IPS DF 19.7 (cell line): ENCODE results near the gene COL20A1.
"Not testable (repeated sequence)": the region's sequence is repeated elsewhere in the genome, so short reads cannot be mapped to it uniquely, and the experiment has no call there.

Experiments
- DNase-seq: peaks from one replicate; pipeline ENCODE4 v3.0.0-alpha.2; 2013; ENCODE audit warnings: low read depth, low spot score

The COL20A1 gene

DNA sequence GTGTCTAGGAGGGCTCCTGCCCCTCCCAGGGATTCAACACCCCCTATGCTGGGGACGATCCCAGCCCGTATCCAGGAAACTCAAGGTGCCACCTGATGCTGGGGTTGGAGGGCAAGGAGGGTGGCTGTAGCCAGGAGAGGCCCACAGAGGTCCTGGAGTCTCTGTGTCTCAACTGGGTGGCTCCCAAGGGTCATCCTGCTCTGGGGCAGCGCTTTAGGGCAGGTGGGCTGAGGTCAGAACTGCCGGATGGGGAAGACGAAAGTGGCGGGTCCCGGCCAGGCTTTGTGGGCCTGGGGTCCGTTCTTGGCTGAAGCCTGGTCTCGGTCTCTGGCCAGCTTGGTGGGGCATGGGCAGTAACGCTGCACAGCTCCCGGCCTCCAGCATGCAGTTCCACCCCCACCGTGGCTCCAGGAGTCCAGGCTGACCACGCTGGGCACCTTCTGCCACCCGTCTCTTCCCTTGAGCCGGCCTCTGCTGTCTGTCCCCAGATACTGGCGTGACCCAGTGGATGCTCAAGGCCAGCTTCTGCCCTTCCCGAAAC, 2.8 kb upstream of the COL20A1 start:
- DNase-seq: no peak

DNA sequence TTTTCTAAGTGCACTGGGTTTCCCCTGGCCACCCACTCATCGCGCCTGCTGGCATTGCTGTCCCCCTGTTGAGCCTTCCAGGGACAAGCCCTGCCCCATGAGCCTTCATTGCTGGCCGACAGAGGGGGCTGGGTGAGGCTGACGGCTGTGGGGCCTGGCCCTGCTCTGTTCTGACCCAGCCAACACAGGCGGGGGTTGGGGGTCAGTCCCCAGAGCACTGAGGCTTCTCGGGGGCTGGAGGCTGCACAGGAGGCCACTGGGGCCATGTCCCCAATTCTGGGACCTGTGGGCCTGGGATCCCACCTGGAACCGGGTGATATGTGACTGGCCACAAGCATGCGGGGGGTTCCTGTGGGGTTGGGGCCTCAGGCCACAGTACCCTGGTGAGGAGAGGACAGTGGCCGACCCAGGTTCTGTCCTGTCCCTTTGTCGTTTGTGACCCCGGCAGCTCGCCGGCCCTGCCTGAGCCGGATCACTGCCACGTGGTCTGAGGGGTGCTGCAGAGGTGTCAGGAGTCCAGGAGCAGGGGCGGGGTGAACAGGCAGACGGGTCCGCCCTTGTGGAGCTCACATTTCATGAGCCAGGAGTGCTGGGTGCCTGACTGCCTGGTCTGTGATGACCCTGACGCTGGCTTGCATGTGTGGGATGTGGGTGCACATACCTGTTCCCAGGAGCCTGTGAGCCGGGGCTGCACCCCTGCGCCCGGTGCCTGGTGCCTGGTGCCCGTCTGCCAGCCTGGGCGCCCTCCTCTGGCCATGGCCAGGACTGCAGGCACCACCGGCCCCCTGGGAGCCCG, 2.1 kb upstream of the COL20A1 start:
- no peak for DNase-seq

DNA sequence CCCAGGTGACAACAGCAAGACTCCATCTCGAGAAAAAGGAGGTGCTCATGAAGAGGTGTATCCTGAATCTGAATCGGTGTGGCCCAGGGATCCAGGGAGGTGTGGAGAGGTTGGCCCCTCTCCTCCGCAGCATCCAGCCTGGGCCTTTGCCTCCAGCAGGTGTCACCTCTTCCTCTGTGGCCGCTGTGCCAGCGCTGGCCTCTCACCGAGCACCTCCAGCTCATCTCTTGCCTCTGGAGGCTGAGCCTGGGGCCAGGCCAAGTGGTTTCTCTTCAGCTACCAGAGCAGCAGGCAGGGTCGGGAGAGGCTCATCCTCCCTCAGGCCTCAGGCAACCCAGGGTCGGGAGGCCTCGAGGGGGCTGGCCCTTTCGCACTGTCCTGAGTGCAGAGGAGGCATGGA, 1.2 kb upstream of the COL20A1 start:
- no peak for DNase-seq

DNA sequence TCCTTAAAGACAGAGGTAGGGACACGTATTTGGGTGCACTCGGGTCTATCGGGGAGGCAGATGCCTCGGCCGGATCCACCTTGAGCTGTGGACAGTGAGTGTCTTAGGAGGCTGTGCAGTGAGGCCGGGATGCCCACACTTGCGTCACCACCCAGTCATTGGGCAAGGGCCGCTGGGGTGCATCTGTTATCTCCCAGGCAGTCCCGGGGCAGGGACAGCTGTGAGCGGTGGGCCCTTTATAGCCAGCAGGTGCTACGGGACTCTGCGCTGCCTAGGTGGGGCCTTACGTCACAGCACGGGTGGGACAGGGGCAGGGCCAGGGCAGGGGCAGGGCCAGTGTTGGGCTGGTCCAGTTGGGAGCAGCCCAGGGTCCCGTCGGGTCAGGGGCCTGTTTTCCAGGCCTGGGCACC, 689 bp upstream of the COL20A1 start:
- no peak for DNase-seq

DNA sequence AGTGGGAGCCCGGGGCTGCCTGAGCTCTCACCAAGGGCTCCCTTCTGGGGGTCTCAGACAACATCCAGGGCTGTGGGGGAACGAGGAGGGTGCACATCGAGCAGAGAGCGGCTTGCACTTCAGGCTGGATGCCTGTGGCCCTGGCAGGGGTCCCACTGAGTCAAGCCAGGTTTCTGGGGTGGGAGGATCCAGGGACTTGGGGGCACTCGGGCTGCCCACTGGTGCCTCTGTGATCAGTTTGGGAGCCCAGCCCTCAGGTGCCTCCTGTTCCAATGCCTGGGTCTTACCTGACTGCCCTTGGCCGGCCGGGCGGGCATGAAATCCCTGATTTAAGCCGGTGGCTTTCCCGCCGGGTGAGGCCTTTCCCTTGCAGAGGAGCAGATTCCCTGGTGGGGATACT, 470 bp downstream of the COL20A1 start:
- DNase-seq: no peak

DNA sequence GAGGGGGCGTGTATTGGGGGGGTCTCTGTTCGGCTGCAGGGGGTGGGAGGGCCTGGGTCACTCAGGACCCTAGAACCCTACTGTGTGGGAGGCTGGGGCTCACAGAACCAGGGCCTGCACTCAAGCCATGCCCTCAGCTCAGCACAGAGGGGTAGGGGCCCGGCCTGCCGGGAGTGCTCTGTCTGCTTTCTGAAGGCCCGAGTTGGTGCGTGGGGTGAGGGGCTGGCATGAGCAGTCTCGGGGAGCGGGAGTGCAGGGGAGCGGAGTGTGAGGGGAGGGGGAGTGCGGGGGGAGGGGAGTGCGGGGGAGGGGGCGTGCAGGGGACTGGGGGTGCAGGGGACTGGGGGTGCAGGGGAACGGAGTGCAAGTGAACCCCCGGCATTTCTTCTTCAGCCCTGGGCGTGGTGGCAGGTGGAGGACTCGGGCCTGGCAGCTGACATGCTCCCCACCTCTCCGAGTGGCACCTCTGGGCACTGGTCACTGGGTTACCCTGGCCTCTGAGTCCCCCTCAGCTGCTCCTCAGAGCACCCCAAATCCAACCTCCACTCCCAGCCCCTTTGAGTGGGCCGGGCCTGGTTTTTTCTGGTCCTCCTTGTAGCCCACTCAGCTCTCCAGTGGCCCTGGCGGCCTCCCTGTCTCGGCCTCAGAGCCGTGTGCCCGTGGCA, 1.0 kb downstream of the COL20A1 start:
- DNase-seq: no peak

DNA sequence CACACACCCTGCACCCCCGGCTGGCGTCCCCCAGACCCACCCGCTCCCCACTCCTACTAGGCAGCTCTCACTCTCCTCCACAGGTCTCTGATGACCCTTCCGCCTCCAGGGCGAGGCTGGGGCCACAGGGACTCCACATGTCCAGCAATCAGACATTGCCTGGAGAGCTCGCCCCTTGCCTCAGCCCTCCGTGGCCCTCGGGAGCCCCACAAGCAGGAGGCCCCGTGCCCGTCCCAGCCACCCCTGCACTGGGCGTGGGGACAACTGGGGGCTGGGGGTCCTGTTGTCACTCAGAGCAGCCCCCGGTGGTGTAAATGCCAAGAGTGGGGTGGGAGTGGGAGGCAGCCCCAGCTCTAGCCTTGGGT, 1.5 kb downstream of the COL20A1 start:
- DNase-seq: no peak

DNA sequence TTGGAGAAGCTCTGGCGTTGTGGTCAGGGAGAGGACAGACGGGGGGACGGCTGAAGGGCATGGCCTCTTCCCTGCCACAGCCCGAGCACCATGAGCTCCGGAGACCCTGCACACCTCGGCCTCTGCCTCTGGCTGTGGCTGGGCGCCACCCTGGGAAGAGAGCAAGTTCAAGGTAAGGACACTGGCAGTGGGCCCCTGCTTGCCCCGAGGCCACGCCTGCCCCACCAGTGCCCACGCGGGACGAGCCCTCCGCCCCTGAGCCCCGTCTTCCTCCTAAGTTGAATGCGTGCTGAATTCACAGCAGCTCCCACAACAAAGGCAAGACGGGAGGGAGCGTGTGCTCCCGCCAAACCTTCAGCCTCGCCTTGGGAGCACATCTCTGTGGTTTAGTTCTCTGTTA, 2.0 kb downstream of the COL20A1 start:
- DNase-seq: no peak

DNA sequence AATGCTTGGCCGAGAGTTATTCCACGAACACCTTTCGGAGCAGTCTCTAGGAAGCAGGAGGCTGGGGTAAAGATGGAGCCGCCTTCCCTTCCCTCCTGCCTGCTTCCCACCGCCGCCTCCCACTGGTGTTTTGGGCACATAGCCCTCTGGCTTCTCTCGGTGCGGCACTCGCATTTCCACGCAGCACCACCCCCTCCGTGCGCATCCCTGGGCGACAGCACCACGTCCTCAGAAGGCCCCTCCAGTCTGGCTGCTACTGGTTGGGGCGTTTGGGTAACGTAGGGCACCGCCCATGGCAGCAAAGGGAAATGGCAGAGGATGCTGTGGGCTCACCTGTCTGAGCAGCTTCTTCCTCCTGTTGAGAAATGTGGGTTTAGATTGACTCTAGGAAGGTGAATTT, 2.4 kb downstream of the COL20A1 start:
- DNase-seq: no peak

DNA sequence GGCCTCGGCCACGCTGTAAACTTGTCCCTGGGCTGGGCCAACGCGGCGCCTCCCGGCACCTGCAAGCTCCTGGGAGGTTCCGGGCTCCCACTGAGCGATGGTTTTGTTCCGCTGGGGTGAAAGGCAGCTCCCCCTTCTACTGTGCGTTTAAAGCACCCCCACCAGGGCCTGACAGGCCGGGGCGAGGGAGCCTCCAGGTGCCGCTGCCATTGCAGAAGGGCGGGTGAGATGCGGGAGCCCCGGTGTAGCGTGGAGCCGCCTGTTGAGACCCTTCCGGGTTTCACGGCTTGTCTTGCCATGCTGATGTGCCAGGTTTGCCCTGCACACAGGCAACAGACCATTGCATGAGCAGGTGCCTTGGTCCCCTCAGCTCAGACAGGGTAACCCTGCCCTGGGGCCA, 2.9 kb downstream of the COL20A1 start:
- DNase-seq: no peak

DNA sequence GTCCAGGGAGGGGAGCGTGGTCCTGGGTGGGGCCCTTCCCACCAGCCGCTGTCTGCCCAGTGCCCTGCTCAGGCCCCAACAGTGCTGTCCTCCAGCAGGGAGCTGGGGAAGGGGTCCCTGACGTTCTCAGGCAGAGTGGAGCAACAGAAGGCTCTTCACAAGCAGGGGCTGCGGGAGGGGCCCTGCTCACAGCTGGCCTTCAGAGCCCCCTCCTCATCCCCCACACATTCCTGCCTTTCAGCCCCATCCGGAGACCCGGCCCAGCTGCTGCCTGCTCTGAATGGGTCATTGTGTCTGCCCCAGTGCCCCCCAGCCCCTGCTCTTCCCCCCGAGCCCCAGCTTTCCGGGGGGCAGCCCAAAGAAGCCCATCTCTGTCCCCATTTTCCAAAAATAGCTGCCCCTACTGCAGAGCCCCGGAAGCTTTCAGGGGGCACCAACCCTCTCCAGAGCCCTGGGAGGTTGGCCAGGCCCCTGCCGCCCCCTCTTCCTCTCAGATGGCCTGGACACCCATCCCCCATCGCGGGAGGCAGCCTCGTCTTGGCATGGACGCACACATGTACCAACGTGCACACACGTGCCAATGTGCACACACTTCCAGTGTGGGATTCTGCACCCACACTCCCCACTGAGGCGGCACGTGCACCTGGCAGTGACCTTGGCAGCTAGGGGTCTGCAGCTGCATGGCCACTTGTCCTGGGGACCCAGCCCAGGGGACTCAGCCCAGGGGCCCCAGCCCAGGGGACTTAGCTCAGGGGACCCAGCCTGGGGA, 3.7 kb downstream of the COL20A1 start:
- DNase-seq: no peak

DNA sequence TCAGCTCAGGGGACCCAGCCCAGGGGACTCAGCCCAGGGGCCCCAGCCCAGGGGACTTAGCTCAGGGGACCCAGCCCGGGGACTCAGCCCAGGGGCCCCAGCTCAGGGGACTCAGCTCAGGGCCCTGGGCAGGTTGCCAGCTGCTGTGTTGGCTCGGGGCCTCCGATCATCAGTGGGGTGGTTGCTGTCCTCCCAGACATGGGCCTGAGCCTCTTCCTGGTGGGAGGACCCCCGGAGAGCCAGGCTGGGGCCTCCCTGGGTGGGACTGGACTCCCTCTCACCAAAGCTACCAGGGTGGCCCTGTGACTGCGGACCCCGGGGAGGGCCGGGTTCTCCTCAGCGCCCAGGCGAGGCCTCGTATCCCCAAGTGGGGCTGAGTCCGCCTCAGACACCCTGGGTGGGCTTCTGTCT, 4.4 kb downstream of the COL20A1 start:
- DNase-seq: no peak

DNA sequence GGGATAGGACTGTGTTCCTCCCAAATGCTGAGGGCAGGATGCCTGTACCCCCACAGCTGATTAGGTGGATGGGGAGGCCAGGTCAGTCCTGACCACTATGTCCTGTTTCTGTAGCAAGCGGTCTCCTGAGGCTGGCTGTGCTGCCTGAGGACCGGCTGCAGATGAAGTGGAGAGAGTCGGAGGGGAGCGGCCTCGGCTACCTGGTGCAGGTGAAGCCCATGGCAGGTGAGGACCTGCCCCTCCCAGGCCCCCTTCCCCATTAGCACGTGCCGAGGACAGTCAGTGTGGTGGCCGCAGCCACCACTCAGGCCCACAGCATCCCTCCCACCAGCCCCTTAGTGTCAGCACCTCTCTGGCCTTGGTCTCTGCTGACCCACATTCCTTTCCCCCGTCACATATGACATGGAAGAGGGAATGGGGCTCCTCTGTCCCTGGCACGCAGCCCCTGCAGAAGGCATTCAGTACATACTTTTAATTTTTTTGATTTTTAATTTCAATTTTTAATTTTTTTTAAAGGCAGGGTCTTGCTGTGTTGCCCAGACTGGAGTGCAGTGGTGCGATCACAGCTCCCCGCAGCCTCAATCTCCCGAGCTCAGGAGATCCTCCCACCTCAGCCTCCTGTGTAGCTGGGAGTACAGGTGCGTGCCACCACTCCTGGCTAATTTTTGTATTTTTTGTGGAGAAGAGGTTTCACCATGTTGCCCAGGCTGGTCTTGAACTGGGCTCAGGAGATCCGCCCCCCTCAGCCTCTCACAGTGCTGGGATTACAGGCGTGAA, 5.0 kb downstream of the COL20A1 start:
- DNase-seq: no peak

DNA sequence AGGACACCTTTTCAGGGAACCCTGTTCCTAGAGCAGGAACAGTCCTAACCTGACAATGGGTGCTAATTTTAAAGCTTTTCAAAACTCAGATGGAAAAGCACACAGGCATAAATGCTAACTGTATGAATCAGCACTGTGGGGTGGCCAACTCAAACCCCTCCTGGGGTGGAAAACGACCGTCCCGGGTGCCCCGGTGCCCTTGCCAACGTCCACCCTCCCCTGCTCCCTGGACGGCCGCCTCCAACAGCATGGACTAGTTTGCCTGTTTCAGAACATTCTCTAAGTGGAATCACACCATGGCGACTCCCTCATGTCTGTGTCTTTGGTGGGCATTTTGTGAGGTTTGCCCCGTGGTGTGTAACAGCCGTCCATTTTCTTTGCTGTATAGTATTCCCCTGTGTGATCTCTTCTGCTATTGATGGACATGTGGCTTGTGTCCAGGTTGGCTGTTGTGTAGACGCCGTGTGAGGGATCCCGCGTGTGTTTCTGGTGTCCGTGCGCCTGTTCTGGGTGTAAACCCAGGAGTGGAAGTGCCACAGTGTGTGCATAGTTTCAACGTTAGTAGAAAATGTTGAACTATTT, 5.8 kb downstream of the COL20A1 start:
- DNase-seq: no peak

DNA sequence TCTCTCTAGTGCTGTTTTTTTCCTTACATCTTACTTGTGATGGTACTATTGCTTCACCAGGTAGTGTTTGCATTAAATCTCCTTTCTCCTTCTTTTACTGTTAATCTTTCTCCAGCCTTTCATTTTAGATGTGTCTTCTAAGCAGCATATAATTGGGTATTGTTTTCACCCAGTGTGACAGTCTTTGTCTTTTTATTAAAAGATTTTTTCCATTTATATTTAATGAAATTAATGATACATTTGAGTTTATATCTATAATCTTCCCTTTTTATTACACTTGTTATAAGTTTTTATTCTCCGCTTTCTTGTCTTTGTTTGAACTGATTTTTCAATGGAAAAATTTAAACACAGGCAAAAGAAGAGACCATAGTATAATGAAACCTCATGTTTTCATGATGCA, 8.7 kb downstream of the COL20A1 start:
- DNase-seq: no peak

DNA sequence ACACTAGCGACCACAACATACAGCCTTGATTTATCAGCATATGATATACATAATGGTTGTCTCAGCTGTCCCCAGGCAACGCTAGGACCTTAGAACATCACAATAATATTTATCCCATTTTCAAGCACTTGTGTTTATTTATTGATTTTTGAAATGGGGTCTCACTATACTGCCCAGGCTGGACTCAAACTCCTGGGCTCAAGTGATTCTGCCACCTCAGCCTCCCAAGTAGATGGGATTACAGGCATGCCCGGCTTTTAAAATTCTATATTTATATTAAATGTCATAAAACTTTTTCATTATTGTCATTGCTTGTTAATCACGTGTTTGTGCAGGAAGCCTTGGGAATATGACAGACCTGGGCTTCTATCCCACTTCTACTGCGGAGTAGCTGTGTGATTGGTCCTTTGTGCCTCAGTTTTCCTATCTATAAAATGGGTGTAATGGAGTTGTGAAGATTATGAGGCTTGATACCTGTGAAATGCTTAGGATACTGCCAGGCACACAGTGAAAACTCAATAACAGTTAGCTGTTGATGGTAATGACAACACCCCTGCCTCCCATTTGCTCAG, 10.2 kb downstream of the COL20A1 start:
- DNase-seq: no peak

DNA sequence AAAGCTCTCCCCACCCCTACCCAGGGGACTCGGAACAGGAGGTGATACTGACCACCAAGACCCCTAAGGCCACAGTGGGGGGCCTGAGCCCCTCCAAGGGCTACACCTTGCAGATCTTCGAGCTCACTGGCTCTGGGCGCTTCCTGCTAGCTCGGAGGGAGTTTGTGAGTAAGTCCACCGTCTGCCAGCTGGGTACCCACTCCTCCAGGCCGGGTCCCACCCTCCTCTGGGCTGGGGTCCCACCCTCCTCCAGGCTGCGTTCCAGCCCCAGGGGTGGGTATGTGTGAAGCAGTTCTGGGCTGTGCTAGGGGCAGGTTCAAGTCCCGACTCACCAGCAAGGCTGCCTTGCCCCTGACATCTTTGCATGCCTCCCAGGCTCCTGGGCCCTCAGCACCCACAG, 12.4 kb downstream of the COL20A1 start:
- DNase-seq: no peak

DNA sequence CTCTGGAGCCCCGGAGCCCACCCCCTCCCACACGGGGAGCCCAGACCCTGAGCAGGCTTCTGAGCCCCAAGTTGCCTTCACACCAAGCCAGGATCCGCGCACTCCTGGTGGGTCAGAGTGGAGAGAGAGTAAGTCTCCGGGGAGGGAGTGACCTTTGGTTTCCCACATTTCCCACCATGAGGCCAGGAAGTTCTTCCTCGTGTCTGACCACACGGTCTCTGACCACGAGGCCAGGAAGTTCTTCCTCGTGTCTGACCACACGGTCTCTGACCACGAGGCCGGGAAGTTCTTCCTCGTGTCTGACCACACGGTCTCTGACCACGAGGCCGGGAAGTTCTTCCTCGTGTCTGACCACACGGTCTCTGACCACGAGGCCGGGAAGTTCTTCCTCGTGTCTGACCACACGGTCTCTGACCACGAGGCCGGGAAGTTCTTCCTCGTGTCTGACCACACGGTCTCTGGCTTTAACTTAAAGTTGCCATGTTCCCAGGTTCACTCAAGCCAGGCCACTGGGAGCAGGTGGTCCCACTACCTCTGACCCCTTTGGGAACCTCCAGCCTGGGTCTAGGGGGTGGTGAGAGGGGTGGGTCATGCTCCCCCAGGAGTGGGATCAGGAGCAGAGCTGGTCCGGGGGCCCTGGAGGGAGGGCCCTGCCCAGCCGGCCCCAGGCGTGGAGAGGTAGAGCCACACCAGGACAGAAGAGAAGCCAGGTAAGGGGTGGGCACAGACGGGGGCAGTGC, 13.1 kb downstream of the COL20A1 start:
- not testable (repeated sequence) for DNase-seq

DNA sequence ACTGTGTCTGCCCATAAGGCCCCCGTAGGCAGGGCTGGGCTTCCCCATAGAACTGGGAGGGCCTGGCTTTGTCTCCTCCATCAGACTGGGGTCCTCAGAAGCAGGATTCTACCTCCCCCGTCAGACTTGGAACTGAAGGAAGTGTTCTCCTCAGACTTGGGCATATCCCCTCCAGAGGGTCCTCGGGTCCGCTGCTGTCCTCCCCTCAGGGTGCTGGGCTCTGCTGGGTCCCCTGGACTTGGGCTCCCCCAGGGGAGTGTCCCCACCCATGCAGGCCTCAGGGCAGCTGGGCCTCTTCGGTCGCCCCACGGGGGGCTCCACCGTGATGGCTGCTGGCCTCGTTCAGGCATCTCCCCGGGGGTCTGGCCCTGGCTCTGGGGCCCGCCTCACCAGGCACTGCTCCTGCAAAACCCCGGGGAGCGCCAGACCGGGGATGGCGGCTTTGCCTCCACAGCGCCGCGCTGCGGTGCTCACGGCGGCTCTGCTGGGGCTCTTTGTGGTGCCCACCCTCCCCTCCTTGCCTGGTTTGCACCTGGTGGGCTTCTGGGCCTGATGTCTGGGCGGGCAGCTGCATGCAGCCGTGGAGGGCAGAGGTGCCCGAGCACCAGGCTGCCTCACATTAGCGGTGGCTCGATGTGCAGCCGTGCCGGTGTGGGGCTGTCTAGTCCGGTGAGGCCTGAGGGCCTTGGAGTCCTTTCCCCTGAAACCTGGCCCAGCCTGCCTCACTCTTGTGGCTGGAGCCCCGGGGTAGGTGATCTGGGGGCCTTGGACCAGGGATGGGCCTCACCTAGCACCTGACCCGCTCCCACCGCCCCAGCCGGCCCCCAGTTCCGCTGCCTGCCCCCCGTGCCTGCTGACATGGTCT, 13.9 kb downstream of the COL20A1 start:
- no peak for DNase-seq
